Esophagus (tissue), 2 donors: Measurements from ENCODE around the gene ZNF365. TPM values are rescaled to one million over a fixed set of nuclear protein-coding genes. Genes with fewer than 3 reads are reported as not detected.

Experiments used
- H3K27ac ChIP-seq, 2 donors: one replicate each; pipeline ENCODE4 v1.5.1; 2013; ENCODE audit warnings: low read depth in 2 of 2, mild to moderate bottlenecking in 2 of 2, inconsistent platforms in 1 of 2, low read length in 1 of 2, moderate library complexity in 1 of 2
- H3K27me3 ChIP-seq, 2 donors: one replicate each; pipeline ENCODE4 v1.6.1; 2013; ENCODE audit warnings: low read length in 2 of 2, control low read depth in 1 of 2, mild to moderate bottlenecking in 1 of 2; ENCODE audit not compliant: insufficient read depth in 2 of 2, control insufficient read depth in 1 of 2
- H3K36me3 ChIP-seq, 2 donors: one replicate each; pipeline ENCODE4 v1.6.1; 2013; ENCODE audit warnings: low read length in 1 of 2; ENCODE audit not compliant: control insufficient read depth in 2 of 2, insufficient read depth in 2 of 2
- H3K4me1 ChIP-seq, 2 donors: one replicate each; pipeline ENCODE4 v1.6.1; 2013; ENCODE audit warnings: low read length in 1 of 2; ENCODE audit not compliant: control insufficient read depth in 2 of 2, insufficient read depth in 2 of 2
- H3K4me3 ChIP-seq, 2 donors: one replicate each; pipeline ENCODE4 v1.5.1; 2013; ENCODE audit warnings: low read length in 2 of 2, mild to moderate bottlenecking in 2 of 2, low read depth in 1 of 2, moderate library complexity in 1 of 2
- H3K9me3 ChIP-seq, 2 donors: one replicate each; pipeline ENCODE4 v1.6.1; 2013; ENCODE audit warnings: mild to moderate bottlenecking in 2 of 2, low read depth in 1 of 2, low read length in 1 of 2, moderate library complexity in 1 of 2; ENCODE audit not compliant: control insufficient read depth in 2 of 2, insufficient read depth in 1 of 2
- WGBS, 2 donors: extraction: QIAGEN DNeasy Blood & Tissue Kit; methylation state at CpG; one replicate each; pipeline ENCODE4 v1.1.7; 2013; 5-methylcytosine and 5-hydroxymethylcytosine counted together
- polyA plus RNA-seq, 2 donors: library from polyadenylated mRNA; stranded (reverse); fragments of 200-250 nt; gene quantifications; one replicate each; pipeline ENCODE4 v1.2.3, GENCODE V29; 2013
- donor health status: healthy with polysubstance abuse.
- donor health status: Bipolar disorder and iron deficiency.

ZNF365 gene
- polyA plus RNA-seq, 2 donors = 4.4 to 14.0 TPM

DNA sequence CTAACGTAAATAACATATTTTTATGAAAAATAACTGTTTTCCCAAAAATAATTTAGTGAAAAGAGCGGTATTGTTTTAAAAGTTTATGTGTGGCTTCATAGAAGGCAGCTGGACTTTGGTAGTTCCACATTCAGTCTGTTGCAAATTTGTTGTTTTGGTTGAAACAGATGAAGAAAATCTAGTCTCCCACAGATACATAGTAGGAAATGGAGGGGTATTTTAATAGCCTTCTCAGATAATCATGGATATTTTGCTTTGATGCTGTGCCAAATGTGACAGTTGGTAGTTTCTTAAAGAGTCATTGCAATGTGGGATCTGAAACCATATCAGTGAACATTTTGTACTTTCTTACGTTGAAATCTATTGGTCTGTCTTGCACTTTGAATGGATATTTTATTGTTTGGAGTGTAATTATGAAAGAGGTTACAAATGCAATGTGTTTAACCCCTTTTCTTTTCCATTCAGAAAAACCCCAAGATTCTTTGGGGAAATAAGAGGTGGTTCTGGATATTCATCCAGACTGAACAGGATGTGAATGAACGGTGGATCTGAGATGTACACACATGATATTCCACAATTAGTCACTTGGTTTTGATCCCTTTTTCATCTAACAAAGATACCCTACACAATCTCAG lies 10.4 kb downstream of the ZNF365 start:
- no peak overlapping the region for H3K4me3 ChIP-seq
- H3K27me3 ChIP-seq = no peaks in the 10 kb centered on the region
- H3K36me3 ChIP-seq = no peaks in the 10 kb centered on the region
- no peak overlapping the region for H3K27ac ChIP-seq
- H3K4me1 ChIP-seq = no peaks in the 10 kb centered on the region
- H3K9me3 ChIP-seq = peaks cover 0 to 3% of the 10 kb centered on the region in 2 donors
- 63 to 67% methylated on average over 4 of the region's 4 CpGs for WGBS, 2 donors

DNA sequence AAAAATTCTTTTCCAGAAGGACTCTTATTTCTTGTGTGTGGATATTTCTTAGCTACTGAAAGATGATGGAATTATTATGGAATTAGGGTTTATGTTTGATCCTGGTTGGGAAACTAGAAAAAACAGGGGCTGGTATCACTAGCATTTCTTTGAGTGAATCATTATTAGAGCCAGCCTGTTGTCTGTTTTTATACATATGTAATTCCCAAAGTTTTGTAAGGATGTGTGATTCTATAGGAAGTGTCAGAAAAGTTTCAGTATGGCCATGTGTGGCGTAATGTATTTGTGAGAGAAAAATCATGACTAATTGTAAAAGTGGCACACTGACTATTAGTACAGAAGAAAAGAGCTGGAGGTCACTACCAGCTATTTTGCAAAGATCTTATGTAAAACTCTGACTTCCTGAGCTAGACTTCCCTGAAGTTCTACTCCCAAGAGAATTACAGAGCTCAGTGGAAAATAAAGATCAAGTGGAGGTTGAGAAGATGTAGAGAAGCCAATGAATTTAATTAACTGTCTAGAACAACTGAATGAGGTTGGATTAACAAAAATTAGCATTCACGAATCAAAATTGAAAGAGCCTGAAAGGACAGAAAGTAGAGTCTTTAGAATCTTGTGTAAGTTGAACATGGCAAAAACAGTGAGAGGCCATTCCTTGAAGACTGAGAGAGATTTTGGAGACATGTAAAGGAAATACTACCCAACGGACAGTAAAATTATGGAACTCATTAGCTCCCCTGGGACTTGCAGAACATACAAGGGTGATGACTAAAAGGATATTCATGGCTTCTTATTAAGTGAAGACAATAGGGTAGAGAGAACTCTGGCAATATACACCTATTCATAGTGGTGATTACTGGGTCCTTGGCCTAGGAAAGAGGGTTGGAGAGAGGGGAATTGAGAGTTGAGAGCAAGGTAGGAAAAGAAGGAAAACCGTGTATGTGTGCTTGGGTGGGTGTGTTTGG lies 12.5 kb downstream of the ZNF365 start:
- H3K36me3 ChIP-seq = no peaks in the 10 kb centered on the region
- WGBS, 2 donors = 87 to 88% methylated on average over 4 of the region's 4 CpGs
- H3K27ac ChIP-seq = no peak overlapping the region
- H3K4me1 ChIP-seq = no peaks in the 10 kb centered on the region
- H3K9me3 ChIP-seq = peaks cover 0 to 3% of the 10 kb centered on the region in 2 donors
- H3K4me3 ChIP-seq = no peak overlapping the region
- H3K27me3 ChIP-seq = no peaks in the 10 kb centered on the region

DNA sequence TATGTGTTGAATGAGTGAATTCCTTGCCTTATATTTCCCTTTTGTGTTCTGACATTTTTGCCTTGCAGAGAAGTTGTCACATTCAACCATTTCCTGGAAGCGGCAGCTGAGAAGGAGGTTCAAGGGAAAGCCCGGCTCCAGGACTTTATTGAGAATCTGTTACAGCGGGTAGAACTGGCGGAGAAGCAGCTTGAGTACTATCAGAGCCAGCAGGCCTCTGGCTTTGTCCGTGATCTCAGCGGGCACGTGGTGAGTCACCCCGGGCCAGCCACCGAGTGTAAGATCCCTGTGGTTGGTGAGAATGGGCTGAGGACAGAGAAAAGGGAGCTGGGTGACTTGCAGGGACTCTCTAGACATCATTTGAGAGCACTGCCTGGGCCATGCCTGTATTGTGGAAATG lies 14.2 kb downstream of the ZNF365 start:
- H3K4me1 ChIP-seq = no peaks in the 10 kb centered on the region
- no peaks in the 10 kb centered on the region for H3K36me3 ChIP-seq
- H3K4me3 ChIP-seq = no peak overlapping the region
- no peaks in the 10 kb centered on the region for H3K27me3 ChIP-seq
- peaks cover 0 to 3% of the 10 kb centered on the region in 2 donors for H3K9me3 ChIP-seq
- no peak overlapping the region for H3K27ac ChIP-seq
- WGBS, 2 donors = 85 to 91% methylated on average over 9 of the region's 9 CpGs

DNA sequence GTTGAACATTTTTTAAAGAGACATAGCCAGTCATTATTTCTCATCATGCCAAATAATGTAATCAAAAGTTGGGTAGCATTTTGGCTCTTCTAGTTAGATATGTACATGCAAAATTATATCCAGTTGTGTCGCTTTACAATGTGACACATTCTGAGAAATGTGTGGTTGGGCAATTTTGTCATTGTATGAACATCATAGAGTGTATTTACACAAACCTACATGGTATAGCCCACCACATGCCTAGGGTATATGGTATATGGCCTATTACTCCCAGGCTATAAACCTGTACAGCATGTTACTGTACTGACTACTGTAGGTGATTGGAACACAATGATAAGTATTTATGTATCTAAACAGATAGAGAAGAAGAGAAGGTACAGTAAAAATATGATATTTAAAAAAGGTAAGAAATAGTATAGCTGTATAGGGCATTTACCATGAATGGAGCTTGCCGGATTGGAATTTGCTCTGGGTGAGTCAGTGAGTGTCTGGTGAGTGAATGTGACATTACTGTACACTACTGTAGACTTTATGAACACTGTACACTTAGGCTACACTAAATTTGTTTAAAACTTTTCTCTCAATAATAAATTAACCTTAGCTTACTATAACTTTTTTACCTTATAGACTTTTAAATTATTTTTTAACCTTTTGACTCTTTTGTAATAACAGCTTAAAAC lies 16.5 kb downstream of the ZNF365 start:
- WGBS, 2 donors = 87 to 93% methylated on average over 2 of the region's 2 CpGs
- Histone ChIP-seq H3K4me3 (no peak overlapping the region), H3K36me3 (no peaks in the 10 kb centered on the region), H3K27me3 (no peaks in the 10 kb centered on the region), H3K27ac (no peak overlapping the region), H3K9me3 (peaks cover 0 to 3% of the 10 kb centered on the region in 2 donors), H3K4me1 (no peaks in the 10 kb centered on the region)

DNA sequence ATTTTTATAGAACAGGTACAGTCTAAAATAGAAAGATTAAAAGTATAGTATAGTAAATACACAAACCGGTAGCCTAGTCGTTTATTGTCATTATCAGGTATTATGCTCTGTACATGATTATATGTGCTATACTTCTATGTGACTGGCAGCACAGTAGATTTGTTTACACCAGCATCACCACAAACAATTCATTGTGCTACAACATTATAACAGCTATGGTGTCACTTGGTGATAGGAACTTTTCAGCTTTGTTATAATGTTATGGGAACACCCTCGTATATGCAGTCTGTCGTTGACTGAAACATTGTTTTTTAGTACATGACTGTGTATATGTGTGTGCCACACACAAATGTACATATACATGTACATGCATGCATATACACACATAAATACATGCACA lies 19.1 kb downstream of the ZNF365 start:
- Histone ChIP-seq H3K9me3 (peaks cover 0 to 3% of the 10 kb centered on the region in 2 donors), H3K27ac (no peak overlapping the region), H3K4me3 (no peak overlapping the region), H3K36me3 (no peaks in the 10 kb centered on the region), H3K27me3 (no peaks in the 10 kb centered on the region), H3K4me1 (no peaks in the 10 kb centered on the region)
- WGBS, 2 donors = 87 to 95% methylated on average over 4 of the region's 4 CpGs

DNA sequence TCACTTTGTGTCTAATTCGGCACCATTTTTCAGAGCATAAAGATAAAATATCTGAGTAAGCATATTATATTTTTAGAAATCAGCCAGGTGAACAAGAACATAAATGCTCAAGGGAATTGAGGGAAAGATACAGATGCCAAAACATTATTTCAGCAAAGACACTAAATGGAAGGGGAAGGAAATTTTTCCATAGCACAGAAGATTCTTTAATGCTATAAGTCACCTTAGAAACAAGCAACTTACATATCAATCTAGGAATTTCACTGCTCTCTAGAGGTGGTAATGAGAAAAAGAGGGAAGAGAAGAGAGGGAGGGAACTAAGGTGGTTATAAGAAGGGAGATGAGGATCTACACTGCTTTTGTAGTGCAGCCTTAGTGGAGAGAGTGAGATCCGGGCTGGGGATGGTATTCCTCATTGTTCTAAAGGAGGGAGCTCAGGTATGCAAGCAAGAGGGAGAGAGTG lies 20.4 kb downstream of the ZNF365 start:
- Histone ChIP-seq H3K36me3 (no peaks in the 10 kb centered on the region), H3K27me3 (no peaks in the 10 kb centered on the region), H3K27ac (no peak overlapping the region), H3K4me1 (no peaks in the 10 kb centered on the region), H3K9me3 (no peaks in the 10 kb centered on the region), H3K4me3 (no peak overlapping the region)
- WGBS, 2 donors = 49% methylated on average over 2 of the region's 2 CpGs

DNA sequence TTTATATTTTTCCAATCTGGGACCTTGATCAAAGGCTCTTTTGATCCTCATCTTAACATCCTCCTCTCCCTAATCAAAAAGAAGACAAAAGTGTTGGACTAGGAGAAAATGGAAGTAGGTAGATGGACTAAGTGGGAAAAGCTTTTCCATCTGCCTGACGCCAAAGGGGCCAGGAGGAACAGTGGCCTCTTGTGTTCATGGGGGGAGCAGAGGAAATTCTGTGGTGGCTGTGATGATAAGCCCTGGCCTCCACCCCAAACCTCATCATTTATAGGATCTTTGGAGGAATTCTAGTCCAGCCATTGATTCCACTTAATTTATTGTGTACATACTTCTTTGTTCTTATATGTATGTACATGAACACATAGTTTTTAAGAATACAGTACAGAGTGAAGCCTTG lies 21.7 kb downstream of the ZNF365 start:
- Histone ChIP-seq H3K27me3 (no peaks in the 10 kb centered on the region), H3K36me3 (no peaks in the 10 kb centered on the region), H3K27ac (no peak overlapping the region), H3K4me1 (no peaks in the 10 kb centered on the region), H3K4me3 (no peak overlapping the region), H3K9me3 (no peaks in the 10 kb centered on the region)
- 70 to 78% methylated on average over 1 of the region's 1 CpG for WGBS, 2 donors

DNA sequence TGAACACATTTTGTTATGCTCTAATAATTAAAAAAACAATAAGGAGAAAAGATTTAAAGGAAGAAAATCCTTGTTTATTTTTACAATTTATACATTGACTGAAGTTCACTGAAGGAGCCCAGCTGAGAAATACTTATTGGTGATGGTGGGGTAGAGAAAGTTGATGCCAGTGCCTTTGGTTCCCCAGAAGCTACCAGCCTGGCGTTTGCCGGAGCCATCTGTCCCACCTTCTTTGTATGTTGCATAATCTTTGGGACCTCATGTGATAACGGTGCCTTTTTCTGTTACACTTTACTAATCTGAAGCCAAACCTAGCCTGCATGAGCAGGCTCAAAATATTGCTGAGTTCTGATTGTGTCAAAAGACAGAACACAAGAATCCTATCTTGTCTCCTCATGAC lies 22.7 kb downstream of the ZNF365 start:
- Histone ChIP-seq H3K9me3 (no peaks in the 10 kb centered on the region), H3K27ac (no peak overlapping the region), H3K36me3 (no peaks in the 10 kb centered on the region), H3K27me3 (no peaks in the 10 kb centered on the region), H3K4me3 (no peak overlapping the region), H3K4me1 (no peaks in the 10 kb centered on the region)
- 79 to 87% methylated on average over 3 of the region's 3 CpGs for WGBS, 2 donors

DNA sequence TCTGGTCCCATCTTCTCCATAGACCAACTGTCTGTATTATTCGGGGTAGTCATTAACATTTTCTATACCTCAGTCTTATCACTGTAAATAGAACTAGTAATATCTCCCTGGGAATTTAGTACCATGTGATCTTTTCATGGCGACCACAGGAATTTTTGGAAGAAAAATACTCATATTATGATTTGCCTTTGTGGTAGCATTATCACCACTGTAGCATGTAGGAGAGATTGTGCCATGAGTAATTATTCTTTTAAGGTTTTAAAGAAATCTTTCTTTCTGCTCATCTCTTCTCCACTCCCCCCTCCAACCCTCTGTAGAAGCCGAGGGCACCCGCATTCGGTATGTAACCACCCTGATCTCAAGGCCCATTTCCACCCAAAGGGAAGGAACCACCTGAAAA lies 25.0 kb downstream of the ZNF365 start:
- WGBS, 2 donors = 90 to 96% methylated on average over 5 of the region's 5 CpGs
- no peaks in the 10 kb centered on the region for H3K27me3 ChIP-seq
- no peak overlapping the region for H3K27ac ChIP-seq

More for the DNA sequence above, 25.0 kb downstream of the ZNF365 start:
- Histone ChIP-seq H3K4me1 (no peaks in the 10 kb centered on the region), H3K9me3 (no peaks in the 10 kb centered on the region), H3K36me3 (no peaks in the 10 kb centered on the region), H3K4me3 (no peak overlapping the region)
